ENCODE data around the gene KLK8. TPM values are rescaled to one million over a fixed set of nuclear protein-coding genes. Genes with fewer than 3 reads are reported as not detected.

Gene KLK8
- total and polyA plus RNA-seq, 2 donors (not counting 1 experiment from before 2014, with no cell fraction given): not detected

DNA sequence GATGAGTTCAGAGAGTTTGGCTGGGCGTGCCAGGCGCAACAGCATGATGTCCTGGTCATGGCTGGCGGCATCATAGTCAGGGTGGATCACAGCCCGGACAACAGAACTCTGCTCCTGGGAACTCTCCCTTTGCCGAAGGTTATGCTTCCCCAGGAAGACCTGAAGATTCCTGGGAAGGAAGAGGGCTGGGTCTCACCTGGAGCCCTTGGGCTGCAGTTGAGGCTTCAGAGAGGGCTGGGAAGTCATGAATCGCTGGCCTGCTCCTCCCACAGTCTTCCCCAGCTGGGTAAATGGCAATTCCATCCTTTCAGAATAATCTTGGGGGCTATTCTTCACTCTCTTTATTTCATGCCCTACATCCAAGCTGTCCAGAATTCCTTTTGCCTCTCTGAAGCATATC, 38.0 kb downstream of the KLK8 start:
- Mint-ChIP-seq H3K27me3 (peaks cover 30% of the 10 kb centered on the region), H3K9me3 (ENCODE audit: insufficient read depth) (peaks cover 3% of the 10 kb centered on the region), H3K4me3 (no peak overlapping the region), H3K27ac (no peak overlapping the region), H3K4me1 (no peaks in the 10 kb centered on the region)
- no peak for TF ChIP-seq EZH2 (IDR thresholded peaks at IDR 0.05; ENCODE audit: borderline replicate concordance, insufficient read depth, low read depth, low read length, poor library complexity, severe bottlenecking)
- TF ChIP-seq, protein P1, sequence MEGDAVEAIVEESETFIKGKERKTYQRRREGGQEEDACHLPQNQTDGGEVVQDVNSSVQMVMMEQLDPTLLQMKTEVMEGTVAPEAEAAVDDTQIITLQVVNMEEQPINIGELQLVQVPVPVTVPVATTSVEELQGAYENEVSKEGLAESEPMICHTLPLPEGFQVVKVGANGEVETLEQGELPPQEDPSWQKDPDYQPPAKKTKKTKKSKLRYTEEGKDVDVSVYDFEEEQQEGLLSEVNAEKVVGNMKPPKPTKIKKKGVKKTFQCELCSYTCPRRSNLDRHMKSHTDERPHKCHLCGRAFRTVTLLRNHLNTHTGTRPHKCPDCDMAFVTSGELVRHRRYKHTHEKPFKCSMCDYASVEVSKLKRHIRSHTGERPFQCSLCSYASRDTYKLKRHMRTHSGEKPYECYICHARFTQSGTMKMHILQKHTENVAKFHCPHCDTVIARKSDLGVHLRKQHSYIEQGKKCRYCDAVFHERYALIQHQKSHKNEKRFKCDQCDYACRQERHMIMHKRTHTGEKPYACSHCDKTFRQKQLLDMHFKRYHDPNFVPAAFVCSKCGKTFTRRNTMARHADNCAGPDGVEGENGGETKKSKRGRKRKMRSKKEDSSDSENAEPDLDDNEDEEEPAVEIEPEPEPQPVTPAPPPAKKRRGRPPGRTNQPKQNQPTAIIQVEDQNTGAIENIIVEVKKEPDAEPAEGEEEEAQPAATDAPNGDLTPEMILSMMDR (IDR thresholded peaks at IDR 0.05): no peak
- ChIA-PET CTCF (no interaction called here), POLR2A (no interaction called here)
- H3K9ac ChIP-seq (ENCODE audit: low read length): no peak overlapping the region
- H3K27ac ChIP-seq (ENCODE audit: low read length in 2 of 2): no peak overlapping the region
- H3K4me2 ChIP-seq (replicated peaks; ENCODE audit: low read depth, low read length, poor library complexity, severe bottlenecking): no peak overlapping the region
- no peak overlapping the region for H2AFZ ChIP-seq (ENCODE audit: insufficient read depth, low read depth, low read length, poor library complexity, severe bottlenecking)
- intact Hi-C loops (cut with micrococcal nuclease): no loop called here
- no peaks in the 10 kb centered on the region for H3K36me3 ChIP-seq (replicated peaks in 1 of 2; ENCODE audit: control extremely low read depth in 1 of 2, control insufficient read depth in 1 of 2, extremely low read depth in 1 of 2, insufficient read depth in 2 of 2, low read length in 1 of 2)
- no peaks in the 10 kb centered on the region for H3K79me2 ChIP-seq (ENCODE audit: control insufficient read depth, insufficient read depth, low read length)
- no peaks in the 10 kb centered on the region for H4K20me1 ChIP-seq (ENCODE audit: control insufficient read depth, insufficient read depth, low read length, poor library complexity, severe bottlenecking)
- no peak for ATAC-seq (ENCODE audit: low read depth)
- 96% methylated on average over 5 of the region's 6 CpGs for WGBS (ENCODE audit: insufficient coverage)
- peaks cover 0 to 13% (median 0%) of the 10 kb centered on the region in 3 donors for H3K9me3 ChIP-seq (ENCODE audit: control extremely low read depth in 1 of 3, control insufficient read depth in 2 of 3, insufficient read depth in 1 of 3, low read length in 2 of 3)
- H3K4me3 ChIP-seq (ENCODE audit: control extremely low read depth in 1 of 5, extremely low read depth in 1 of 5, insufficient read depth in 1 of 5, low read depth in 2 of 5, low read length in 4 of 5): no peak overlapping the region
- H3K27me3 ChIP-seq (replicated peaks in 1 of 4; ENCODE audit: control extremely low read depth in 1 of 4, control insufficient read depth in 3 of 4, insufficient read depth in 4 of 4, low read length in 3 of 4): peaks cover 0 to 3% (median 0%) of the 10 kb centered on the region in 4 experiments
- H3K4me1 ChIP-seq (ENCODE audit: control insufficient read depth in 2 of 2, insufficient read depth in 2 of 2, low read length in 2 of 2): no peaks in the 10 kb centered on the region
- DNase-seq: no peak

GRCh38 chr19:50962245-50962644, 39.2 kb downstream of the KLK8 start:
- Histone ChIP-seq H2AFZ (ENCODE audit: insufficient read depth, low read depth, low read length, poor library complexity, severe bottlenecking) (no peak overlapping the region), H3K4me2 (replicated peaks; ENCODE audit: low read depth, low read length, poor library complexity, severe bottlenecking) (no peak overlapping the region), H3K9me3 (ENCODE audit: control extremely low read depth in 1 of 3, control insufficient read depth in 2 of 3, insufficient read depth in 1 of 3, low read length in 2 of 3) (peaks cover 0 to 13% (median 0%) of the 10 kb centered on the region in 3 donors), H3K79me2 (ENCODE audit: control insufficient read depth, insufficient read depth, low read length) (no peaks in the 10 kb centered on the region), H3K4me1 (ENCODE audit: control insufficient read depth in 2 of 2, insufficient read depth in 2 of 2, low read length in 2 of 2) (no peaks in the 10 kb centered on the region), H3K27ac (ENCODE audit: low read length in 2 of 2) (no peak overlapping the region), H4K20me1 (ENCODE audit: control insufficient read depth, insufficient read depth, low read length, poor library complexity, severe bottlenecking) (no peaks in the 10 kb centered on the region), H3K4me3 (ENCODE audit: control extremely low read depth in 1 of 5, extremely low read depth in 1 of 5, insufficient read depth in 1 of 5, low read depth in 2 of 5, low read length in 4 of 5) (no peak overlapping the region), H3K36me3 (replicated peaks in 1 of 2; ENCODE audit: control extremely low read depth in 1 of 2, control insufficient read depth in 1 of 2, extremely low read depth in 1 of 2, insufficient read depth in 2 of 2, low read length in 1 of 2) (no peaks in the 10 kb centered on the region), H3K27me3 (replicated peaks in 1 of 4; ENCODE audit: control extremely low read depth in 1 of 4, control insufficient read depth in 3 of 4, insufficient read depth in 4 of 4, low read length in 3 of 4) (peaks cover 0 to 5% (median 0%) of the 10 kb centered on the region in 4 experiments), H3K9ac (ENCODE audit: low read length) (no peak overlapping the region)
- ATAC-seq (ENCODE audit: low read depth): no peak
- Mint-ChIP-seq H3K27me3 (peaks cover 29% of the 10 kb centered on the region), H3K4me3 (no peak overlapping the region), H3K27ac (no peak overlapping the region), H3K4me1 (no peaks in the 10 kb centered on the region), H3K9me3 (ENCODE audit: insufficient read depth) (peaks cover 3% of the 10 kb centered on the region)
- DNase-seq: no peak
- TF ChIP-seq EZH2 (IDR thresholded peaks at IDR 0.05; ENCODE audit: borderline replicate concordance, insufficient read depth, low read depth, low read length, poor library complexity, severe bottlenecking): no peak
- TF ChIP-seq, protein P1 (IDR thresholded peaks at IDR 0.05): no peak
- CTCF ChIA-PET: no interaction called here
- POLR2A ChIA-PET: no interaction called here
- 100% methylated on average over 1 of the region's 1 CpG for WGBS (ENCODE audit: insufficient coverage)
- intact Hi-C loops (cut with micrococcal nuclease): no loop called here
